GM12891 (cell line): ENCODE data around the gene DRAM1.

Experiments
- POLR2A ChIP-seq: IDR thresholded peaks from 2 replicates; pipeline ENCODE4 v1.6.1; 2011; ENCODE audit warnings: low read depth, low read length, control low read depth
- POLR2AphosphoS5 ChIP-seq: IDR thresholded peaks from 2 replicates; pipeline ENCODE4 v1.6.1; 2011; ENCODE audit warnings: low read depth, low read length, control low read depth

GRCh38 chr12:101838628-101839323 is 38.6 kb upstream of the DRAM1 start:
- TF ChIP-seq POLR2A: no peak
- no peak for TF ChIP-seq POLR2AphosphoS5
